IMR-90 (cell line): ENCODE data around the gene CYP11A1. TPM values are rescaled to one million over a fixed set of nuclear protein-coding genes. Genes with fewer than 3 reads are reported as not detected.
A peak's percentile ranks its signal among the peaks of the same experiment; 100 is the strongest.

Experiments
- ATAC-seq: fragments of 200-7000 bp; cut with Tn5 transposase; 2 replicates; pipeline ENCODE4 v1.9.1; 2020; ENCODE audit warnings: low read depth, mild to moderate bottlenecking, moderate library complexity
- BruUV-seq: library from RNA; stranded (reverse); fragments of 400-500 nt; replicated peaks from 2 replicates; lab custom pipeline; 2021; lab: Mats Ljungman, UMichigan
- CTCF ChIA-PET: fragments of 300-600 bp; formaldehyde crosslinking; extraction: SDS; loops from one replicate; lab custom pipeline; 2021; ENCODE audit warnings: antibody characterized with exemption; lab: Yijun Ruan, JAX
- POLR2A ChIA-PET: fragments of 300-600 bp; sonication (Branson Sonifier 250); formaldehyde crosslinking; loops from one replicate; lab custom pipeline; 2022; ENCODE audit warnings: antibody characterized with exemption; ENCODE audit not compliant: unreplicated experiment; lab: Charles Lee
- DNase-seq: peaks from one replicate; pipeline ENCODE4 v3.0.0; 2013
- H2AFZ ChIP-seq: replicated peaks from 2 replicates; pipeline ENCODE3; 2013; ENCODE audit warnings: low read length, mild to moderate bottlenecking; ENCODE audit not compliant: poor library complexity
- H2AK5ac ChIP-seq: 2 replicates; pipeline ENCODE4 v1.6.1; 2013; ENCODE audit warnings: low read depth, low read length, inconsistent platforms
- H2AK9ac ChIP-seq: replicated peaks from 2 replicates; pipeline ENCODE3; 2013; ENCODE audit warnings: mild to moderate bottlenecking, low read depth, low read length, moderate library complexity; ENCODE audit not compliant: poor library complexity
- H2BK120ac ChIP-seq: 2 replicates; pipeline ENCODE4 v1.6.1; 2013; ENCODE audit warnings: low read depth, low read length, inconsistent platforms
- H2BK15ac ChIP-seq: 3 replicates; pipeline ENCODE4 v1.6.1; 2013; ENCODE audit warnings: low read depth, low read length, inconsistent platforms
- H2BK20ac ChIP-seq: 2 replicates; pipeline ENCODE4 v1.6.1; 2013; ENCODE audit warnings: low read depth, mild to moderate bottlenecking, inconsistent platforms, low read length, moderate library complexity
- H2BK5ac ChIP-seq: 2 replicates; pipeline ENCODE4 v1.6.1; 2013; ENCODE audit warnings: mild to moderate bottlenecking, low read depth, low read length, inconsistent platforms; ENCODE audit not compliant: poor library complexity, severe bottlenecking
- H3K14ac ChIP-seq: replicated peaks from 2 replicates; pipeline ENCODE4 v1.6.1; 2013; ENCODE audit warnings: low read depth, low read length, inconsistent platforms
- H3K18ac ChIP-seq: 2 replicates; pipeline ENCODE4 v1.6.1; 2013; ENCODE audit warnings: low read depth, low read length, control low read depth
- H3K23ac ChIP-seq: 2 replicates; pipeline ENCODE4 v1.6.1; 2013; ENCODE audit warnings: low read depth, low read length, inconsistent platforms
- H3K27ac ChIP-seq: 2 replicates; pipeline ENCODE4 v1.5.1; 2013; ENCODE audit warnings: mild to moderate bottlenecking, control low read depth, low read length; ENCODE audit not compliant: insufficient read depth
- H3K27me3 ChIP-seq: 2 replicates; pipeline ENCODE4 v1.6.1; 2013; ENCODE audit warnings: low read length; ENCODE audit not compliant: control insufficient read depth, insufficient read depth
- H3K36me3 ChIP-seq: 2 replicates; pipeline ENCODE4 v1.6.1; 2013; ENCODE audit warnings: low read length, mixed read lengths; ENCODE audit not compliant: control insufficient read depth, insufficient read depth
- H3K4ac ChIP-seq: 2 replicates; pipeline ENCODE4 v1.6.1; 2013; ENCODE audit warnings: low read depth, low read length, inconsistent platforms
- H3K4me1 ChIP-seq: 2 replicates; pipeline ENCODE4 v1.6.1; 2013; ENCODE audit warnings: low read length, mixed read lengths; ENCODE audit not compliant: control insufficient read depth, insufficient read depth
- H3K4me2 ChIP-seq: 2 replicates; pipeline ENCODE4 v1.6.1; 2013; ENCODE audit warnings: low read depth, mild to moderate bottlenecking, control low read depth, low read length, moderate library complexity
- H3K4me3 ChIP-seq: 2 replicates; pipeline ENCODE4 v1.5.1; 2013; ENCODE audit warnings: low read depth, mild to moderate bottlenecking, control low read depth, low read length, moderate library complexity; ENCODE audit not compliant: insufficient read depth
- H3K56ac ChIP-seq: 2 replicates; pipeline ENCODE4 v1.6.1; 2013; ENCODE audit warnings: low read length, inconsistent platforms; ENCODE audit not compliant: insufficient read depth; ENCODE audit errors: extremely low read depth
- H3K79me1 ChIP-seq, 2 experiments: 2 replicates each; pipeline ENCODE4 v1.6.1; 2013; ENCODE audit warnings: low read length in 2 of 2, inconsistent platforms in 1 of 2, low read depth in 1 of 2
- H3K9ac ChIP-seq: 2 replicates; pipeline ENCODE4 v1.6.1; 2013; ENCODE audit warnings: low read depth, low read length, control low read depth
- H3K9me1 ChIP-seq: 2 replicates; pipeline ENCODE4 v1.6.1; 2013; ENCODE audit warnings: low read length, inconsistent platforms; ENCODE audit not compliant: insufficient read depth
- H3K9me3 ChIP-seq: 2 replicates; pipeline ENCODE4 v1.6.1; 2013; ENCODE audit warnings: low read length; ENCODE audit not compliant: control insufficient read depth, insufficient read depth
- H4K20me1 ChIP-seq: 2 replicates; pipeline ENCODE4 v1.6.1; 2013; ENCODE audit warnings: low read length, inconsistent platforms; ENCODE audit not compliant: insufficient read depth
- H4K5ac ChIP-seq: 2 replicates; pipeline ENCODE4 v1.6.1; 2013; ENCODE audit warnings: mild to moderate bottlenecking, low read depth, low read length, control low read depth
- H4K8ac ChIP-seq, 2 experiments: 2 replicates each; pipeline ENCODE4 v1.6.1; 2013; ENCODE audit warnings: low read depth in 2 of 2, low read length in 2 of 2, control low read depth in 1 of 2, inconsistent platforms in 1 of 2
- H4K91ac ChIP-seq: 2 replicates; pipeline ENCODE4 v1.6.1; 2013; ENCODE audit warnings: low read depth, low read length, inconsistent platforms; ENCODE audit not compliant: insufficient read depth
- BHLHE40 ChIP-seq: fragments of 150-350 bp; IDR thresholded peaks from 2 replicates; pipeline ENCODE4 v1.6.1; 2016; ENCODE audit warnings: mild to moderate bottlenecking, low read depth, low read length
- FOS ChIP-seq: fragments of 150-350 bp; IDR thresholded peaks from 2 replicates; pipeline ENCODE4 v1.6.1; 2016; ENCODE audit warnings: low read depth, low read length
- MAZ ChIP-seq: IDR thresholded peaks from 2 replicates; pipeline ENCODE4 v1.6.1; 2012; ENCODE audit warnings: low read depth, mild to moderate bottlenecking, low read length, improper control_type of control experiment, moderate library complexity, borderline replicate concordance
- MXI1 ChIP-seq: IDR thresholded peaks from 2 replicates; pipeline ENCODE4 v1.6.1; 2012; ENCODE audit warnings: low read depth, mild to moderate bottlenecking, low read length, moderate library complexity, borderline replicate concordance
- POLR2A ChIP-seq: IDR thresholded peaks from 2 replicates; pipeline ENCODE4 v1.6.1; 2012; ENCODE audit warnings: mild to moderate bottlenecking, low read depth, low read length
- RAD21 ChIP-seq: IDR thresholded peaks from 2 replicates; pipeline ENCODE4 v1.6.1; 2012; ENCODE audit warnings: low read length, improper control_type of control experiment
- RFX5 ChIP-seq: IDR thresholded peaks from 2 replicates; pipeline ENCODE4 v1.8.0; 2012; ENCODE audit warnings: low read depth, mild to moderate bottlenecking, low read length, moderate library complexity
- SMC3 ChIP-seq: fragments of 150-350 bp; IDR thresholded peaks from 2 replicates; pipeline ENCODE4 v1.6.1; 2016; ENCODE audit warnings: low read depth, mild to moderate bottlenecking, antibody characterized with exemption, low read length, moderate library complexity
- WGBS, 2 experiments: methylation state at CpG; one replicate each; pipeline versions ENCODE4 v1.1.5 to v1.1.7; 2013; ENCODE audit warnings: missing lambda C conversion rate in 2 of 2; ENCODE audit not compliant: insufficient read length in 1 of 2; ENCODE audit errors: extremely low coverage in 2 of 2; 5-methylcytosine and 5-hydroxymethylcytosine counted together
- dilution Hi-C: fragments of 300-500 bp; cut with HindIII; formaldehyde crosslinking; loops from one replicate; pipeline ENCODE4 v1.14.3; 2018; ENCODE audit warnings: low sequenced_read_pairs; ENCODE audit not compliant: unreplicated experiment
- in situ Hi-C: fragments of 300-500 bp; cut with MboI; formaldehyde crosslinking; loops from 3 replicates; pipeline ENCODE4 v1.14.3; 2019; ENCODE audit warnings: low sequenced_read_pairs, inconsistent platforms, mixed read lengths
- intact Hi-C: fragments of 100-400 bp; cut with micrococcal nuclease; formaldehyde crosslinking; loops from 2 replicates; pipeline ENCODE4 v1.10.0; 2022
- polyA plus RNA-seq, 3 experiments: library from polyadenylated mRNA; depleted of rRNA; stranded (reverse); fragments of >200 nt; gene quantifications; 2 replicates each; pipeline ENCODE4 v1.2.3, GENCODE V29; 2012; ENCODE audit warnings: low replicate concordance in 1 of 3
- total RNA-seq: library from RNA; depleted of rRNA; stranded (reverse); fragments of >200 nt; gene quantifications from 2 replicates; pipeline ENCODE4 v1.2.3, GENCODE V29; 2012
- TF ChIP-seq, protein P1 (sequence below): conservative IDR thresholded peaks from 2 replicates; pipeline ENCODE4 v1.5.1; 2012; ENCODE audit warnings: mild to moderate bottlenecking, low read depth, low read length, improper control_type of control experiment
- TF ChIP-seq, protein P2 (sequence below): fragments of 150-350 bp; IDR thresholded peaks from 2 replicates; pipeline ENCODE4 v1.6.1; 2017; ENCODE audit warnings: mild to moderate bottlenecking, antibody characterized with exemption, low read length, low read depth

The CYP11A1 gene
- total and polyA plus RNA-seq, 2 of the 4 experiments (the other 2 are of a cell fraction), result 0.18 to 0.50 TPM

DNA sequence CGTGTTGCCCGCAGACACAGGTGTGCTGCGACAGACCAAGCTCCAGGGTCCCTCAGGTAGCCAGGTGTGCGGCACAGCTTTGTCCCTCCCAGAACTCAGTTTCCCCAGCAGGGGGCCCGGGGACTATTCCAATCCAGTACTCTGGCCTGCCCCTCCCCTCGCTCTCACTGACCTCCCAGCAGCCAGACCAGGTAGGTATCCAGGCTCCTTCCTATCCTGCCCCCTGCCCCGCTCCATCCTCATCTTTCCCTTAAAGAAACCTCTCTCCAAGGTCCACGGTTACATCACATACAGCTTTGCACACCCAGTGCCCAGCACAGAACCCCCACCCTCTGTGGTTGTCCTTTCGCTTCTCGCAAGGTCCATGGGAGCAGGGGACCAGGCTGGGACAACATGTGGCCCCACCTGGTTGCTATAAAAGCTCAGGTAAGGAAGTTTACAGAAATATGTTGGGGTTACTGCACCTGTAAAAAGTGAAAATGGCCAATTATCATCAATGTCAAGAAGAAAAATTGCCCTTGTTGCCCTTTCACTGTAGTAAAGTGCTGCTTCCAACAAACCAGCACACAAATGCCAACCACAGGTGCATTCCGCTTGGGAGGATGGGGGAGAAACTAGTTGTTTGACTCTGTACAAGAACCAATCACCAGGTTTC is 7.3 kb upstream of the CYP11A1 start (continued):
- no peak for TF ChIP-seq RAD21

DNA sequence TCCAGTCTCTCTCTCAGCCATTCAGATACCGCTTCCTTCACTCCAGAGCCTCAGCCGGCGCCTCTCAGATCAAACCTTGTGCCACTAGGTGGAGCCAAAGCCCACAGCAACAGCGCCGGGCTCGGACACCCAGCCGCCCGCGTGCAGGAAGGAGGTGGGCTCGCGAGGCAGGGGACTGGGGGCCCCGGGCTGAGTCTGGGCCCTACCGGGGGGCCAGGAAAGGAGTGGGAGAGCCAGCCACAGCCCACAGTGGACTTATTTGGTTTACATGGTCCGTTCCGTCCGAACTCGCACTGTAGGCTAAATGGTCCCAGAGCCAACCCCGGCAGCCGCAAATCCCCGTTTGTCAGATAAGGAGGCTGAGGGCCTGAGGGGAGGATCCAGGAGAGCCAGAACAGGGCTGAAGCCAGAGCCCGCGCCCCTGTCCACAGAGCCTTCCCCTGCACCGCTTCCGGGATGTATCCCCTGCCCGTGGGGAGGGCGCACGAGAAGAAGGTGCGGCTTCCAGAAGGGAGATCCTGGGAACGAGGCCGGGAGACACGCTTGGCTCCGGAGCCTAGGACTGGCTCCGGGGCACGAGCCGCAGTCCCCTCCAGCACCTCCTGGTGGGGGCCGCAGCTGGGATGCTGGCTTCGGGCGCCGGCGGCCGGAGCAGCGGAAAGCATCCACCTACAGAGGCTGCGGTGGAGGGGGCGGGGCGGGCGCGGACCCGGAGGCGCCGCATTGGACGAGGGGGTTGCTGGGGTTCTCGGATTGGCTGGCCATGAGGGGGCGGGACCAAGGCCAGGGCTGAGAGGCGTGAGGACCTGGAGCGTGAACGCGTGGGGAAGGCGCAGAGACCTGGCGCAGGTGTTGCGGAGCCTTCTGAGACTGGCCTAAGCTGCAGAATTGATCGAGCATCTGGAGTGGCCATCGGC is 6.5 kb upstream of the CYP11A1 start:
- peak; percentile 93 for TF ChIP-seq RAD21
- TF ChIP-seq, protein P1, sequence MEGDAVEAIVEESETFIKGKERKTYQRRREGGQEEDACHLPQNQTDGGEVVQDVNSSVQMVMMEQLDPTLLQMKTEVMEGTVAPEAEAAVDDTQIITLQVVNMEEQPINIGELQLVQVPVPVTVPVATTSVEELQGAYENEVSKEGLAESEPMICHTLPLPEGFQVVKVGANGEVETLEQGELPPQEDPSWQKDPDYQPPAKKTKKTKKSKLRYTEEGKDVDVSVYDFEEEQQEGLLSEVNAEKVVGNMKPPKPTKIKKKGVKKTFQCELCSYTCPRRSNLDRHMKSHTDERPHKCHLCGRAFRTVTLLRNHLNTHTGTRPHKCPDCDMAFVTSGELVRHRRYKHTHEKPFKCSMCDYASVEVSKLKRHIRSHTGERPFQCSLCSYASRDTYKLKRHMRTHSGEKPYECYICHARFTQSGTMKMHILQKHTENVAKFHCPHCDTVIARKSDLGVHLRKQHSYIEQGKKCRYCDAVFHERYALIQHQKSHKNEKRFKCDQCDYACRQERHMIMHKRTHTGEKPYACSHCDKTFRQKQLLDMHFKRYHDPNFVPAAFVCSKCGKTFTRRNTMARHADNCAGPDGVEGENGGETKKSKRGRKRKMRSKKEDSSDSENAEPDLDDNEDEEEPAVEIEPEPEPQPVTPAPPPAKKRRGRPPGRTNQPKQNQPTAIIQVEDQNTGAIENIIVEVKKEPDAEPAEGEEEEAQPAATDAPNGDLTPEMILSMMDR, result peak; percentile 92
- peak; percentile 67 for TF ChIP-seq SMC3
- TF ChIP-seq FOS, result no peak
- TF ChIP-seq, protein P2, sequence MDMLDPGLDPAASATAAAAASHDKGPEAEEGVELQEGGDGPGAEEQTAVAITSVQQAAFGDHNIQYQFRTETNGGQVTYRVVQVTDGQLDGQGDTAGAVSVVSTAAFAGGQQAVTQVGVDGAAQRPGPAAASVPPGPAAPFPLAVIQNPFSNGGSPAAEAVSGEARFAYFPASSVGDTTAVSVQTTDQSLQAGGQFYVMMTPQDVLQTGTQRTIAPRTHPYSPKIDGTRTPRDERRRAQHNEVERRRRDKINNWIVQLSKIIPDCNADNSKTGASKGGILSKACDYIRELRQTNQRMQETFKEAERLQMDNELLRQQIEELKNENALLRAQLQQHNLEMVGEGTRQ, result no peak
- peak; percentile 49; the same call in 1 of the 2 replicates for TF ChIP-seq MXI1
- 0 out of 2 replicates have a peak, but pooled peaks have one; percentile 9 for TF ChIP-seq BHLHE40
- TF ChIP-seq MAZ, result no peak
- peak; percentile 30; the same call in 1 of the 2 replicates for TF ChIP-seq POLR2A
- peak; percentile 71 for TF ChIP-seq RFX5
- Histone ChIP-seq H4K8ac (no peak overlapping the region), H3K4ac (no peak overlapping the region), H3K4me1 (peaks cover 4% of the 10 kb centered on the region; the same call in 1 of the 2 replicates), H2AK5ac (no peak overlapping the region), H3K9ac (peak overlapping the region; percentile 6; the same call in 1 of the 2 replicates), H2AFZ (peak overlapping the region; percentile 95), H2BK15ac (no peak overlapping the region), H2BK20ac (no peak overlapping the region), H3K18ac (no peak overlapping the region), H3K14ac (no peak overlapping the region), H4K5ac (no peak overlapping the region), H3K9me3 (no peaks in the 10 kb centered on the region), H2BK5ac (no peak overlapping the region), H4K20me1 (no peaks in the 10 kb centered on the region; the same call in 1 of the 2 replicates), H3K9me1 (no peaks in the 10 kb centered on the region), H3K36me3 (no peaks in the 10 kb centered on the region), H2BK120ac (no peak overlapping the region), H3K4me2 (peak overlapping the region; percentile 100), H3K56ac (no peak overlapping the region), H3K79me1 (no peaks in the 10 kb centered on the region), H4K91ac (no peak overlapping the region), H3K27me3 (peaks cover 31% of the 10 kb centered on the region), H2AK9ac (peak overlapping the region; percentile 84), H3K23ac (no peak overlapping the region), H3K27ac (no peak overlapping the region; the same call in 1 of the 2 replicates), H3K4me3 (peak overlapping the region; percentile 78)
- BruUV-seq, result no TSS peak
- dilution Hi-C loops (no loop called here), intact Hi-C loops (loop anchor here (1.0 to 10.0 kb wide), 5 partner anchors 65 to 581 kb away; partner anchors contain the start of gene RPP25), in situ Hi-C loops (loop anchor here (5.0 to 10.0 kb wide), 2 partner anchors 248 to 401 kb away; no protein-coding TSS in a partner anchor)
- 2% methylated on average over 24 of the region's 62 CpGs; no CpG with 5 or more reads in 1 of the 2 experiments for WGBS, 2 experiments
- ChIA-PET CTCF (interaction anchor here (0.8 to 1.3 kb wide), 2 partner anchors 65 to 68 kb away, joined by 3 read pairs; no protein-coding TSS in a partner anchor), POLR2A (no interaction called here)
- DNase-seq (peak; percentile 72), ATAC-seq (peak; percentile 95)
